Uterus (tissue), 2 donors: Measurements from ENCODE around the gene CDK5RAP3.

ENCODE experiments used
- POLR2A ChIP-seq, 2 donors: fragments of 450-650 bp; IDR thresholded peaks; one replicate each; pipeline ENCODE4 v1.6.1; 2016; ENCODE audit warnings: antibody characterized with exemption in 2 of 2, mild to moderate bottlenecking in 1 of 2, moderate library complexity in 1 of 2
- TF ChIP-seq, protein P1 (sequence below), 4 experiments: fragments of 200-600 bp in 2 of 4; fragments of 450-650 bp in 2 of 4; sonication (generic) in 2 of 4; IDR thresholded peaks; one replicate each; pipeline ENCODE4 v1.5.1; 2016 to 2019; ENCODE audit warnings: antibody characterized with exemption in 4 of 4, mild to moderate bottlenecking in 2 of 4, moderate library complexity in 1 of 4

DNA sequence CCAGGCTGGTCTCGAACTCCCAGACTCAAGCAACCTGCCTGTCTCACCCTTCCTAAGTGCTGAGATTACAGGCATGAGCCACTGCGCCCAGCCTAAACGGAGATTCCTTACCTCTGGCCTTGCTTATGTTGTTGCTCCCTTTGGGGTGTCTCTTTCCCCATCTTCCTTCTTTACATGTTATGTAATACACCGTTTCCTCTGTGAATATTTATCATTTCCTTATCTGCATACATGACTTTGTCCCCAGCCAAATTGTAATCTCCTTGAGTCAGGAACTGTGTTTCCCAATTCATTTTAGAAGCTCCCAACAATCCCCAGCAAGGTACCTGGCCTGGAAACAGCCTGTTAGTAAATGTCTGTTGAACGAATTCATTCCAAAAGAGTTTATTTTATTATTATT is 51.0 kb downstream of the CDK5RAP3 start:
- TF ChIP-seq, protein P1, sequence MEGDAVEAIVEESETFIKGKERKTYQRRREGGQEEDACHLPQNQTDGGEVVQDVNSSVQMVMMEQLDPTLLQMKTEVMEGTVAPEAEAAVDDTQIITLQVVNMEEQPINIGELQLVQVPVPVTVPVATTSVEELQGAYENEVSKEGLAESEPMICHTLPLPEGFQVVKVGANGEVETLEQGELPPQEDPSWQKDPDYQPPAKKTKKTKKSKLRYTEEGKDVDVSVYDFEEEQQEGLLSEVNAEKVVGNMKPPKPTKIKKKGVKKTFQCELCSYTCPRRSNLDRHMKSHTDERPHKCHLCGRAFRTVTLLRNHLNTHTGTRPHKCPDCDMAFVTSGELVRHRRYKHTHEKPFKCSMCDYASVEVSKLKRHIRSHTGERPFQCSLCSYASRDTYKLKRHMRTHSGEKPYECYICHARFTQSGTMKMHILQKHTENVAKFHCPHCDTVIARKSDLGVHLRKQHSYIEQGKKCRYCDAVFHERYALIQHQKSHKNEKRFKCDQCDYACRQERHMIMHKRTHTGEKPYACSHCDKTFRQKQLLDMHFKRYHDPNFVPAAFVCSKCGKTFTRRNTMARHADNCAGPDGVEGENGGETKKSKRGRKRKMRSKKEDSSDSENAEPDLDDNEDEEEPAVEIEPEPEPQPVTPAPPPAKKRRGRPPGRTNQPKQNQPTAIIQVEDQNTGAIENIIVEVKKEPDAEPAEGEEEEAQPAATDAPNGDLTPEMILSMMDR (IDR thresholded peaks at IDR 0.05) = no peak
- TF ChIP-seq POLR2A (IDR thresholded peaks at IDR 0.05) = no peak
